GM12878 (cell line): ENCODE data around the gene PLOD3. TPM values are rescaled to one million over a fixed set of nuclear protein-coding genes. Genes with fewer than 3 reads are reported as not detected.

Experiments used
- ATAC-seq: fragments of 200-7000 bp; cut with Tn5 transposase; 3 replicates; pipeline ENCODE4 v1.9.1; 2020; ENCODE audit warnings: mild to moderate bottlenecking, moderate library complexity
- BruUV-seq: library from RNA; stranded (reverse); fragments of 400-500 nt; replicated peaks from 2 replicates; lab custom pipeline; 2021; lab: Mats Ljungman, UMichigan
- CTCF ChIA-PET: fragments of 300-600 bp; sonication (Branson Sonifier 250); formaldehyde crosslinking; extraction: SDS; loops from one replicate; lab custom pipeline; 2021; ENCODE audit warnings: inconsistent platforms; lab: Yijun Ruan, JAX
- POLR2A ChIA-PET: fragments of 350-600 bp; formaldehyde crosslinking; extraction: SDS; loops from one replicate; lab custom pipeline; 2021; ENCODE audit warnings: inconsistent platforms; lab: Charles Lee
- RAD21 ChIA-PET: fragments of 300-600 bp; sonication (Branson Sonifier 250); formaldehyde crosslinking; loops from one replicate; lab custom pipeline; 2023; ENCODE audit warnings: antibody characterized with exemption; ENCODE audit not compliant: unreplicated experiment; lab: Charles Lee
- SMC1A ChIA-PET: fragments of 300-600 bp; sonication (Branson Sonifier 250); formaldehyde crosslinking; loops from one replicate; lab custom pipeline; 2023; ENCODE audit not compliant: unreplicated experiment, uncharacterized antibody; lab: Charles Lee
- DNase-seq: peaks from one replicate; pipeline ENCODE4 v3.0.0-alpha.2; 2011; ENCODE audit warnings: low read depth, low spot score
- FAIRE-seq: peaks from 3 replicates; lab custom pipeline; 2011; peaks lifted over from hg19 to GRCh38; lab: Jason Lieb, UNC
- H2AFZ ChIP-seq: 2 replicates; pipeline ENCODE4 v1.6.0; 2011; ENCODE audit warnings: low read depth, low read length, control low read depth; ENCODE audit not compliant: control insufficient read depth
- H3K27ac ChIP-seq: 2 replicates; pipeline ENCODE4 v1.5.1; 2011; ENCODE audit warnings: control low read depth; ENCODE audit not compliant: control insufficient read depth, insufficient read depth
- H3K27me3 ChIP-seq, 2 experiments: replicated peaks in 1 of 2; 2 replicates each; pipeline versions ENCODE4 v1.6.0 to v1.6.1; 2011; ENCODE audit warnings: low read length in 1 of 2; ENCODE audit not compliant: control insufficient read depth in 2 of 2, insufficient read depth in 2 of 2
- H3K36me3 ChIP-seq, 2 experiments: 2 replicates each; pipeline ENCODE4 v1.5.1; 2011; ENCODE audit warnings: low read length in 1 of 2; ENCODE audit not compliant: control insufficient read depth in 2 of 2, insufficient read depth in 2 of 2
- H3K4me1 ChIP-seq: 2 replicates; pipeline ENCODE4 v1.6.1; 2011; ENCODE audit warnings: mild to moderate bottlenecking, low read length, moderate library complexity, mixed read lengths; ENCODE audit not compliant: control insufficient read depth, insufficient read depth
- H3K4me2 ChIP-seq: 2 replicates; pipeline ENCODE4 v1.6.0; 2011; ENCODE audit warnings: control low read depth; ENCODE audit not compliant: control insufficient read depth, insufficient read depth
- H3K4me3 ChIP-seq: fragments of 200-600 bp; sonication (generic); 2 replicates; pipeline ENCODE4 v1.5.1; 2016
- H3K79me2 ChIP-seq: 2 replicates; pipeline ENCODE4 v1.6.0; 2011; ENCODE audit warnings: low read length; ENCODE audit not compliant: control insufficient read depth, insufficient read depth
- H3K9ac ChIP-seq: 2 replicates; pipeline ENCODE4 v1.8.0; 2011; ENCODE audit warnings: low read length, control low read depth, mixed read lengths; ENCODE audit not compliant: control insufficient read depth, insufficient read depth
- H3K9me3 ChIP-seq: replicated peaks from 3 replicates; pipeline ENCODE4 v1.5.1; 2011; ENCODE audit warnings: mild to moderate bottlenecking, low read length; ENCODE audit not compliant: control insufficient read depth, insufficient read depth
- H4K20me1 ChIP-seq: 2 replicates; pipeline ENCODE4 v1.6.0; 2011; ENCODE audit not compliant: control insufficient read depth, insufficient read depth
- IRF5 ChIP-seq: fragments of 450-650 bp; IDR thresholded peaks from 2 replicates; pipeline ENCODE4 v1.6.1; 2017; ENCODE audit warnings: borderline replicate concordance
- NKRF ChIP-seq: fragments of 450-650 bp; conservative IDR thresholded peaks from 2 replicates; pipeline ENCODE4 v1.6.1; 2017; ENCODE audit warnings: mild to moderate bottlenecking, moderate library complexity
- PAX5 ChIP-seq: IDR thresholded peaks from 2 replicates; pipeline ENCODE4 v1.6.1; 2011; ENCODE audit warnings: low read depth, low read length, borderline replicate concordance
- REST ChIP-seq: IDR thresholded peaks from 2 replicates; pipeline ENCODE4 v1.6.1; 2012; ENCODE audit warnings: mild to moderate bottlenecking, low read depth, low read length
- STAT3 ChIP-seq: IDR thresholded peaks from 2 replicates; pipeline ENCODE4 v1.6.1; 2011; ENCODE audit warnings: low read depth, low read length, improper control_type of control experiment
- WGBS: methylation state at CpG from one replicate; pipeline ENCODE4 v1.1.6; 2016; ENCODE audit warnings: low lambda C conversion rate; ENCODE audit not compliant: insufficient replicate concordance, insufficient coverage; ENCODE audit errors: missing lambda C conversion rate; 5-methylcytosine and 5-hydroxymethylcytosine counted together
- in situ Hi-C: fragments of 300-500 bp; cut with MboI; formaldehyde crosslinking; loops from 9 replicates; pipeline ENCODE4 v1.14.3; 2018; ENCODE audit warnings: mixed read lengths
- intact Hi-C: fragments of 100-400 bp; cut with micrococcal nuclease; formaldehyde crosslinking; loops from one replicate; pipeline ENCODE4 v1.14.2; 2022; ENCODE audit not compliant: unreplicated experiment
- polyA plus RNA-seq, 11 experiments: library from polyadenylated mRNA; depleted of rRNA in 4 of 11; unstranded in 6 of 11; stranded (reverse) in 5 of 11; fragments of >200 nt; fragmentation: Nextera tagmentation in 4 of 11; fragmentation: Illumina TruSeq in 1 of 11; extraction: Ambion mirVana in 4 of 11; extraction: Trizol in 1 of 11; gene quantifications; 1 replicate in 1 of 11; 2 replicates in 10 of 11; pipeline versions ENCODE4 v1.2.1 to v1.2.3, GENCODE V29; 2011 to 2016; ENCODE audit warnings: inconsistent platforms in 2 of 11, missing spikeins in 2 of 11, low read depth in 1 of 11
- total RNA-seq, 4 experiments: library from RNA; depleted of rRNA in 3 of 4; stranded (reverse); fragments of >200 nt in 3 of 4; fragmentation: Illumina TruSeq in 1 of 4; extraction: Trizol in 1 of 4; gene quantifications; 2 replicates each; pipeline versions ENCODE4 v1.2.1 to v1.2.3, GENCODE V29; 2013 to 2021
- TF ChIP-seq, protein P1 (sequence below): fragments of 450-650 bp; formaldehyde crosslinking; IDR thresholded peaks from 2 replicates; pipeline ENCODE4 v1.4.0; 2022; ENCODE audit warnings: mild to moderate bottlenecking, moderate library complexity
- TF ChIP-seq, protein P2 (sequence below): IDR thresholded peaks from 2 replicates; pipeline ENCODE4 v1.6.1; 2011; ENCODE audit warnings: low read depth, low read length, improper control_type of control experiment, borderline replicate concordance

The PLOD3 gene
- total and polyA plus RNA-seq, 10 of the 15 experiments (the other 5 are each of a cell fraction or from before 2014, with no cell fraction given), result 0.53 to 27.8 (median 15.1) TPM

DNA sequence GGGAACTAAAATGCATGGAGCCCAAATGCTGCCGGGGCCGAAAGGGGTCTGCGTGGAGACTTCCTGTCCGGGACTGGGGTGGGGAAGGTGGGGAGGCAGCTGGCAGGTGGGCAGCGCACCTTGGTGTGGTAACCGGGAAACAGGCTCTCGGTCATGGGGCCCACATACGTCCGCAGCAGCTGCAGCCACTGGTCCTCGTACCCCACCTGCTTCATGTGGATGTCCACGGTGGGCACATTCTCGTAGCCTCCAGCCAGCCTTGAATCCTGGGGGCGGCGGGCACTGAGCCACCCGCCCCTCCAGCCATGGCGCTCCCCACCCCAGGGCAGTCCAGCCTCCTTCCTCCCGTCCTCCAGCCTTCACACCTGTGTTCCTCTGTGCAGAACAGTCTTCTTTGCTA, 9.9 kb downstream of the PLOD3 start:
- Histone ChIP-seq H3K9ac (no peak overlapping the region), H3K79me2 (no peaks in the 10 kb centered on the region), H3K27me3 (no peaks in the 10 kb centered on the region), H3K4me2 (no peak overlapping the region), H3K36me3 (peaks cover 0 to 3% of the 10 kb centered on the region in 2 experiments; a peak in 2 of 4 replicates), H3K9me3 (no peaks in the 10 kb centered on the region), H2AFZ (no peak overlapping the region), H3K4me3 (no peak overlapping the region), H3K27ac (no peak overlapping the region), H4K20me1 (no peaks in the 10 kb centered on the region), H3K4me1 (no peaks in the 10 kb centered on the region; the same call in 1 of the 2 replicates)
- ChIA-PET CTCF (no interaction called here), SMC1A (interaction anchor here (0.7 kb wide), 1 partner anchor 63 kb away, joined by 3 read pairs; no protein-coding TSS in a partner anchor), RAD21 (no interaction called here), POLR2A (no interaction called here)
- FAIRE-seq (no peak), DNase-seq (no peak), ATAC-seq (no peak)
- in situ Hi-C loops, result no loop called here
- WGBS, result 97% methylated on average over 17 of the region's 17 CpGs
- intact Hi-C loops, result no loop called here
- BruUV-seq, result no TSS peak
- TF ChIP-seq, protein P1, sequence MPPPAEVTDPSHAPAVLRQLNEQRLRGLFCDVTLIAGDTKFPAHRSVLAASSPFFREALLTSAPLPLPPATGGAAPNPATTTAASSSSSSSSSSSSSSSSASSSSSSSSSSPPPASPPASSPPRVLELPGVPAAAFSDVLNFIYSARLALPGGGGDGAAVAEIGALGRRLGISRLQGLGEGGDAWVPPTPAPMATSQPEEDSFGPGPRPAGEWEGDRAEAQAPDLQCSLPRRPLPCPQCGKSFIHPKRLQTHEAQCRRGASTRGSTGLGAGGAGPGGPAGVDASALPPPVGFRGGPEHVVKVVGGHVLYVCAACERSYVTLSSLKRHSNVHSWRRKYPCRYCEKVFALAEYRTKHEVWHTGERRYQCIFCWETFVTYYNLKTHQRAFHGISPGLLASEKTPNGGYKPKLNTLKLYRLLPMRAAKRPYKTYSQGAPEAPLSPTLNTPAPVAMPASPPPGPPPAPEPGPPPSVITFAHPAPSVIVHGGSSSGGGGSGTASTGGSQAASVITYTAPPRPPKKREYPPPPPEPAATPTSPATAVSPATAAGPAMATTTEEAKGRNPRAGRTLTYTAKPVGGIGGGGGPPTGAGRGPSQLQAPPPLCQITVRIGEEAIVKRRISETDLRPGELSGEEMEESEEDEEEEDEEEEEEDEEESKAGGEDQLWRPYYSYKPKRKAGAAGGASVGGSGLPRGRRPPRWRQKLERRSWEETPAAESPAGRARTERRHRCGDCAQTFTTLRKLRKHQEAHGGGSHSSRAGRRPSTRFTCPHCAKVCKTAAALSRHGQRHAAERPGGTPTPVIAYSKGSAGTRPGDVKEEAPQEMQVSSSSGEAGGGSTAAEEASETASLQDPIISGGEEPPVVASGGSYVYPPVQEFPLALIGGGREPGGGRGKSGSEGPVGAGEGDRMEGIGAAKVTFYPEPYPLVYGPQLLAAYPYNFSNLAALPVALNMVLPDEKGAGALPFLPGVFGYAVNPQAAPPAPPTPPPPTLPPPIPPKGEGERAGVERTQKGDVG (CRISPR knock-in tag), result no peak
- no peak for TF ChIP-seq IRF5
- TF ChIP-seq, protein P2, sequence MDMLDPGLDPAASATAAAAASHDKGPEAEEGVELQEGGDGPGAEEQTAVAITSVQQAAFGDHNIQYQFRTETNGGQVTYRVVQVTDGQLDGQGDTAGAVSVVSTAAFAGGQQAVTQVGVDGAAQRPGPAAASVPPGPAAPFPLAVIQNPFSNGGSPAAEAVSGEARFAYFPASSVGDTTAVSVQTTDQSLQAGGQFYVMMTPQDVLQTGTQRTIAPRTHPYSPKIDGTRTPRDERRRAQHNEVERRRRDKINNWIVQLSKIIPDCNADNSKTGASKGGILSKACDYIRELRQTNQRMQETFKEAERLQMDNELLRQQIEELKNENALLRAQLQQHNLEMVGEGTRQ, result no peak
- TF ChIP-seq PAX5, result no peak
- no peak for TF ChIP-seq REST
- TF ChIP-seq NKRF, result no peak
- TF ChIP-seq STAT3, result no peak
